Adrenal gland (tissue), 5 donors: Measurements from ENCODE around the gene RBP7.

Source experiments
- CTCF ChIP-seq, 6 experiments: fragments of 450-650 bp in 4 of 6; fragments of 200-600 bp in 2 of 6; sonication (generic) in 1 of 6; IDR thresholded peaks; 1 replicate in 5 of 6; 2 replicates in 1 of 6; pipeline versions ENCODE4 v1.5.1 to v1.8.0; 2016 to 2021; ENCODE audit warnings: antibody characterized with exemption in 6 of 6, mild to moderate bottlenecking in 2 of 6, moderate library complexity in 1 of 6
- POLR2A ChIP-seq, 2 donors: fragments of 450-650 bp; IDR thresholded peaks; one replicate each; pipeline ENCODE4 v1.6.1; 2017; ENCODE audit warnings: antibody characterized with exemption in 2 of 2, mild to moderate bottlenecking in 2 of 2, moderate library complexity in 1 of 2
- donor health status: DM: no; HTN: no; CAD: no.

DNA sequence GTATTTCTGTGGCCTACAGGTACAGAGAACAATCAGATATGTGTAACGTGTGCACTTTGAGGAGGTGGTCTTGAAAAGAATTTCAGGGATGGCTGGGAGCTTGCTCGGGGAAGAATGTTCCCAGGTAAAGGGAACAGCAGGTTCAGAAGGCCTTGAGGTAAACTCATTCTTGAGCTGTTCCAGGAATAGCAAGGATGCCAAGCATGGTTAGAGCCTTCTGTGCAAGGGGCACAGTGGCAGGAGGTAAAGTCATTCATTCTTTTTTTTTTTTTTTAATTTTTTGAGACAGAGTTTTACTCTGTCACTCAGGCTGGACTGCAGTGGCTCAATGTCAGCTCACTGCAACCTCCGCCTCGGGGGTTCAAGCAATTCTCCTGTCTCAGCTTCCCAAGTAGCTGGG is 45.7 kb downstream of the RBP7 start:
- no peak for TF ChIP-seq CTCF (IDR thresholded peaks at IDR 0.05)
- TF ChIP-seq POLR2A (IDR thresholded peaks at IDR 0.05) = no peak
